HepG2 (cell line): ENCODE results near the gene MAPK13. TPM values are rescaled to one million over a fixed set of nuclear protein-coding genes. Genes with fewer than 3 reads are reported as not detected.

ENCODE experiments used
- AGO1 ChIP-seq: fragments of 200-400 bp; formaldehyde crosslinking; IDR thresholded peaks from 2 replicates; pipeline ENCODE4 v1.6.1; 2017; ENCODE audit warnings: mild to moderate bottlenecking, low read depth, low read length, moderate library complexity; ENCODE audit not compliant: poor library complexity, severe bottlenecking
- FOXA1 ChIP-seq, 2 experiments: fragments of 450-650 bp in 1 of 2; sonication (generic) in 1 of 2; formaldehyde crosslinking in 1 of 2; IDR thresholded peaks; 2 replicates each; pipeline versions ENCODE4 v1.4.0 to v1.6.1; 2016 to 2020; ENCODE audit warnings: missing genetic modification reagents in 1 of 2
- HNRNPK ChIP-seq: fragments of 200-400 bp; formaldehyde crosslinking; IDR thresholded peaks from 2 replicates; pipeline ENCODE4 v1.6.1; 2018; ENCODE audit warnings: low read length, low read depth, moderate library complexity, mild to moderate bottlenecking; ENCODE audit not compliant: poor library complexity, severe bottlenecking
- KLF13 ChIP-seq: sonication (generic); formaldehyde crosslinking; IDR thresholded peaks from 2 replicates; pipeline ENCODE4 v1.4.0; 2020; ENCODE audit warnings: mild to moderate bottlenecking, missing genetic modification reagents
- MED8 ChIP-seq: sonication (generic); formaldehyde crosslinking; IDR thresholded peaks from 2 replicates; pipeline ENCODE4 v1.8.1; 2023; ENCODE audit warnings: mild to moderate bottlenecking, missing genetic modification reagents; ENCODE audit not compliant: insufficient replicate concordance
- NR1H2 ChIP-seq: sonication (generic); formaldehyde crosslinking; IDR thresholded peaks from 2 replicates; pipeline ENCODE4 v1.8.1; 2022; ENCODE audit warnings: low read depth, missing genetic modification reagents, borderline replicate concordance
- SAFB2 ChIP-seq: sonication (generic); formaldehyde crosslinking; IDR thresholded peaks from 2 replicates; pipeline ENCODE4 v1.5.1; 2020; ENCODE audit warnings: missing genetic modification reagents, low read depth, mild to moderate bottlenecking, borderline replicate concordance
- SRSF1 ChIP-seq: fragments of 200-400 bp; formaldehyde crosslinking; optimal IDR thresholded peaks from 2 replicates; pipeline ENCODE3; 2017; ENCODE audit warnings: mild to moderate bottlenecking, low read depth, low read length, moderate library complexity
- SSRP1 ChIP-seq: IDR thresholded peaks from 2 replicates; pipeline ENCODE4 v1.6.1; 2016; ENCODE audit warnings: control low read depth
- ZNF446 ChIP-seq: sonication (generic); formaldehyde crosslinking; IDR thresholded peaks from 2 replicates; pipeline ENCODE4 v1.5.0; 2020; ENCODE audit warnings: mild to moderate bottlenecking, missing genetic modification reagents
- ZNF766 ChIP-seq: sonication (generic); formaldehyde crosslinking; IDR thresholded peaks from 2 replicates; pipeline ENCODE4 v1.5.0; 2020; ENCODE audit warnings: missing genetic modification reagents, borderline replicate concordance
- polyA plus RNA-seq, 8 experiments: library from polyadenylated mRNA; depleted of rRNA in 3 of 8; stranded (reverse) in 7 of 8; unstranded in 1 of 8; fragments of >200 nt; fragmentation: Illumina TruSeq in 4 of 8; extraction: Trizol in 4 of 8; gene quantifications; 2 replicates each; pipeline versions ENCODE4 v1.2.1 to v1.2.3, GENCODE V29; 2011 to 2016; ENCODE audit warnings: low read depth in 4 of 8, missing spikeins in 1 of 8, mixed read lengths in 1 of 8; ENCODE audit not compliant: insufficient read depth in 1 of 8
- total RNA-seq, 5 experiments: library from RNA; depleted of rRNA; stranded (reverse); fragments of >200 nt; fragmentation: Illumina TruSeq; extraction: Trizol; gene quantifications; 2 replicates each; pipeline ENCODE4 v1.2.3, GENCODE V29; 2016; ENCODE audit warnings: low read depth in 1 of 5
- TF ChIP-seq, protein P1 (sequence below): sonication (generic); formaldehyde crosslinking; IDR thresholded peaks from 2 replicates; pipeline ENCODE4 v1.5.1; 2020; ENCODE audit warnings: missing genetic modification reagents, mild to moderate bottlenecking, borderline replicate concordance
- TF ChIP-seq, protein P2 (sequence below): sonication (generic); formaldehyde crosslinking; IDR thresholded peaks from 2 replicates; pipeline ENCODE4 v1.9.0; 2022; ENCODE audit warnings: low read depth, missing genetic modification reagents
- TF ChIP-seq, protein P3 (sequence below): sonication (generic); formaldehyde crosslinking; IDR thresholded peaks from 2 replicates; pipeline ENCODE4 v1.5.0; 2020; ENCODE audit warnings: missing genetic modification reagents, mild to moderate bottlenecking, borderline replicate concordance
- TF ChIP-seq, protein P4 (sequence below): sonication (generic); formaldehyde crosslinking; IDR thresholded peaks from 2 replicates; pipeline ENCODE4 v1.4.0; 2020; ENCODE audit warnings: mild to moderate bottlenecking, missing genetic modification reagents
- TF ChIP-seq, protein P5 (sequence below): sonication (generic); formaldehyde crosslinking; IDR thresholded peaks from 2 replicates; pipeline ENCODE4 v1.4.0; 2020; ENCODE audit warnings: low read depth, missing genetic modification reagents

Gene MAPK13
- total and polyA plus RNA-seq, 2 of the 13 experiments (the other 11 are each of a cell fraction or from before 2014, with no cell fraction given) = 12.7 to 43.4 TPM

DNA sequence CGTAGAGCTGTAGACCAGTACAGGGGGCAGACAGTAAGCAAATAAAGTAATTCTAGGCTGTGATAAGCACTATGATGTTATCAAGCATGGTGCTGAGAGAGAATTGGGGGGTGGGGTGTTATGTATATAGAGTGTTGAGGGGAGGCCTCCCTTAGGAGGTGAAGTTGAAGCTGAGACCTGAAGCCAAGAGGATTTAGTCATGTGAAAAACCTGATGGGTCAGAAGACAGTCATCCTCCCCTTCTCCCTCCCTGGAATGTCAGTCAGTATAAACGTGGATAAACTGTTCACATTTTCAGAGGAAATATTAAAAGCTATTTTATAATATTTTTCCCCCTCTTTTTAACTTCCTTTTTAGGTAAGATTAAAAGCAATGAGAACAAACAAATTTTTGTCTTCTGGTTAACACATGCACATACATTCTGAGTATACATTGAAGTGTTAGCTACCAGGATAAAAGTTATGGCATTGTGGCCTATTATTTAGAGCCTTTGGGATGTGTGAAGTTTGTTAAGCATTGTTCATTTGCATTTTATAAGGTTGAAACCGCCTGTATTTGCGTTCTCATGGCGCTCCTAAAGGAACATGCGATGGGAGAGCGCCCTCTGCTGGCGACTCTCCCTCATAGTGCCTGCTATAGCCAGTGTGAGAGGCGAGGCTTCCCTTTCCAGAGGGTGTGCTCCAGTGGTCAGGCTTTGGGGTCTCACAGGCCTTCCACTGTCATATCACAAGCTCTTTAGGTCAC lies 35.4 kb upstream of the MAPK13 start (continued):
- no peak for TF ChIP-seq NR1H2 (CRISPR knock-in tag)
- no peak for TF ChIP-seq ZNF766 (CRISPR knock-in tag)
- TF ChIP-seq, protein P1, sequence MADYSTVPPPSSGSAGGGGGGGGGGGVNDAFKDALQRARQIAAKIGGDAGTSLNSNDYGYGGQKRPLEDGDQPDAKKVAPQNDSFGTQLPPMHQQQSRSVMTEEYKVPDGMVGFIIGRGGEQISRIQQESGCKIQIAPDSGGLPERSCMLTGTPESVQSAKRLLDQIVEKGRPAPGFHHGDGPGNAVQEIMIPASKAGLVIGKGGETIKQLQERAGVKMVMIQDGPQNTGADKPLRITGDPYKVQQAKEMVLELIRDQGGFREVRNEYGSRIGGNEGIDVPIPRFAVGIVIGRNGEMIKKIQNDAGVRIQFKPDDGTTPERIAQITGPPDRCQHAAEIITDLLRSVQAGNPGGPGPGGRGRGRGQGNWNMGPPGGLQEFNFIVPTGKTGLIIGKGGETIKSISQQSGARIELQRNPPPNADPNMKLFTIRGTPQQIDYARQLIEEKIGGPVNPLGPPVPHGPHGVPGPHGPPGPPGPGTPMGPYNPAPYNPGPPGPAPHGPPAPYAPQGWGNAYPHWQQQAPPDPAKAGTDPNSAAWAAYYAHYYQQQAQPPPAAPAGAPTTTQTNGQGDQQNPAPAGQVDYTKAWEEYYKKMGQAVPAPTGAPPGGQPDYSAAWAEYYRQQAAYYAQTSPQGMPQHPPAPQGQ (CRISPR knock-in tag) = no peak
- no peak for TF ChIP-seq KLF13 (CRISPR knock-in tag)
- TF ChIP-seq, protein P2, sequence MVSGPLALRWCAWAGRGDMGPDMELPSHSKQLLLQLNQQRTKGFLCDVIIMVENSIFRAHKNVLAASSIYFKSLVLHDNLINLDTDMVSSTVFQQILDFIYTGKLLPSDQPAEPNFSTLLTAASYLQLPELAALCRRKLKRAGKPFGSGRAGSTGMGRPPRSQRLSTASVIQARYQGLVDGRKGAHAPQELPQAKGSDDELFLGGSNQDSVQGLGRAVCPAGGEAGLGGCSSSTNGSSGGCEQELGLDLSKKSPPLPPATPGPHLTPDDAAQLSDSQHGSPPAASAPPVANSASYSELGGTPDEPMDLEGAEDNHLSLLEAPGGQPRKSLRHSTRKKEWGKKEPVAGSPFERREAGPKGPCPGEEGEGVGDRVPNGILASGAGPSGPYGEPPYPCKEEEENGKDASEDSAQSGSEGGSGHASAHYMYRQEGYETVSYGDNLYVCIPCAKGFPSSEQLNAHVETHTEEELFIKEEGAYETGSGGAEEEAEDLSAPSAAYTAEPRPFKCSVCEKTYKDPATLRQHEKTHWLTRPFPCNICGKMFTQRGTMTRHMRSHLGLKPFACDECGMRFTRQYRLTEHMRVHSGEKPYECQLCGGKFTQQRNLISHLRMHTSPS (CRISPR knock-in tag) = no peak
- TF ChIP-seq, protein P3, sequence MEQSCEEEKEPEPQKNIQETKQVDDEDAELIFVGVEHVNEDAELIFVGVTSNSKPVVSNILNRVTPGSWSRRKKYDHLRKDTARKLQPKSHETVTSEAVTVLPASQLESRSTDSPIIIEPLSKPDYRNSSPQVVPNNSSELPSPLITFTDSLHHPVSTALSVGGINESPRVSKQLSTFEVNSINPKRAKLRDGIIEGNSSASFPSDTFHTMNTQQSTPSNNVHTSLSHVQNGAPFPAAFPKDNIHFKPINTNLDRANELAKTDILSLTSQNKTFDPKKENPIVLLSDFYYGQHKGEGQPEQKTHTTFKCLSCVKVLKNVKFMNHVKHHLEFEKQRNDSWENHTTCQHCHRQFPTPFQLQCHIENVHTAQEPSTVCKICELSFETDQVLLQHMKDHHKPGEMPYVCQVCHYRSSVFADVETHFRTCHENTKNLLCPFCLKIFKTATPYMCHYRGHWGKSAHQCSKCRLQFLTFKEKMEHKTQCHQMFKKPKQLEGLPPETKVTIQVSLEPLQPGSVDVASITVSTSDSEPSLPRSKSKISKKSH (CRISPR knock-in tag) = no peak
- no peak for TF ChIP-seq SRSF1
- TF ChIP-seq ZNF446 (CRISPR knock-in tag) = no peak
- no peak for TF ChIP-seq SAFB2 (CRISPR knock-in tag)
- TF ChIP-seq MED8 = no peak
- no peak for TF ChIP-seq AGO1
- TF ChIP-seq, protein P4, sequence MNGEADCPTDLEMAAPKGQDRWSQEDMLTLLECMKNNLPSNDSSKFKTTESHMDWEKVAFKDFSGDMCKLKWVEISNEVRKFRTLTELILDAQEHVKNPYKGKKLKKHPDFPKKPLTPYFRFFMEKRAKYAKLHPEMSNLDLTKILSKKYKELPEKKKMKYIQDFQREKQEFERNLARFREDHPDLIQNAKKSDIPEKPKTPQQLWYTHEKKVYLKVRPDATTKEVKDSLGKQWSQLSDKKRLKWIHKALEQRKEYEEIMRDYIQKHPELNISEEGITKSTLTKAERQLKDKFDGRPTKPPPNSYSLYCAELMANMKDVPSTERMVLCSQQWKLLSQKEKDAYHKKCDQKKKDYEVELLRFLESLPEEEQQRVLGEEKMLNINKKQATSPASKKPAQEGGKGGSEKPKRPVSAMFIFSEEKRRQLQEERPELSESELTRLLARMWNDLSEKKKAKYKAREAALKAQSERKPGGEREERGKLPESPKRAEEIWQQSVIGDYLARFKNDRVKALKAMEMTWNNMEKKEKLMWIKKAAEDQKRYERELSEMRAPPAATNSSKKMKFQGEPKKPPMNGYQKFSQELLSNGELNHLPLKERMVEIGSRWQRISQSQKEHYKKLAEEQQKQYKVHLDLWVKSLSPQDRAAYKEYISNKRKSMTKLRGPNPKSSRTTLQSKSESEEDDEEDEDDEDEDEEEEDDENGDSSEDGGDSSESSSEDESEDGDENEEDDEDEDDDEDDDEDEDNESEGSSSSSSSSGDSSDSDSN (CRISPR knock-in tag) = no peak
- TF ChIP-seq SSRP1 = 0 out of 2 replicates have a peak, but pooled peaks have one; percentile 90
- TF ChIP-seq, protein P5, sequence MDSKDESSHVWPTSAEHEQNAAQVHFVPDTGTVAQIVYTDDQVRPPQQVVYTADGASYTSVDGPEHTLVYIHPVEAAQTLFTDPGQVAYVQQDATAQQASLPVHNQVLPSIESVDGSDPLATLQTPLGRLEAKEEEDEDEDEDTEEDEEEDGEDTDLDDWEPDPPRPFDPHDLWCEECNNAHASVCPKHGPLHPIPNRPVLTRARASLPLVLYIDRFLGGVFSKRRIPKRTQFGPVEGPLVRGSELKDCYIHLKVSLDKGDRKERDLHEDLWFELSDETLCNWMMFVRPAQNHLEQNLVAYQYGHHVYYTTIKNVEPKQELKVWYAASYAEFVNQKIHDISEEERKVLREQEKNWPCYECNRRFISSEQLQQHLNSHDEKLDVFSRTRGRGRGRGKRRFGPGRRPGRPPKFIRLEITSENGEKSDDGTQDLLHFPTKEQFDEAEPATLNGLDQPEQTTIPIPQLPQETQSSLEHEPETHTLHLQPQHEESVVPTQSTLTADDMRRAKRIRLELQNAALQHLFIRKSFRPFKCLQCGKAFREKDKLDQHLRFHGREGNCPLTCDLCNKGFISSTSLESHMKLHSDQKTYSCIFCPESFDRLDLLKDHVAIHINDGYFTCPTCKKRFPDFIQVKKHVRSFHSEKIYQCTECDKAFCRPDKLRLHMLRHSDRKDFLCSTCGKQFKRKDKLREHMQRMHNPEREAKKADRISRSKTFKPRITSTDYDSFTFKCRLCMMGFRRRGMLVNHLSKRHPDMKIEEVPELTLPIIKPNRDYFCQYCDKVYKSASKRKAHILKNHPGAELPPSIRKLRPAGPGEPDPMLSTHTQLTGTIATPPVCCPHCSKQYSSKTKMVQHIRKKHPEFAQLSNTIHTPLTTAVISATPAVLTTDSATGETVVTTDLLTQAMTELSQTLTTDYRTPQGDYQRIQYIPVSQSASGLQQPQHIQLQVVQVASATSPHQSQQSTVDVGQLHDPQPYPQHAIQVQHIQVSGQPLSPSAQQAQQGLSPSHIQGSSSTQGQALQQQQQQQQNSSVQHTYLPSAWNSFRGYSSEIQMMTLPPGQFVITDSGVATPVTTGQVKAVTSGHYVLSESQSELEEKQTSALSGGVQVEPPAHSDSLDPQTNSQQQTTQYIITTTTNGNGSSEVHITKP (CRISPR knock-in tag) = no peak
- TF ChIP-seq FOXA1 (IDR thresholded peaks at IDR 0.05) = no peak
- TF ChIP-seq FOXA1 (CRISPR knock-in tag; IDR thresholded peaks at IDR 0.05) = 0 out of 2 replicates have a peak, but pooled peaks have one; percentile 31
- no peak for TF ChIP-seq HNRNPK
